Mesendoderm (in vitro differentiated cells): ENCODE results near the gene MEIS1.

Source experiments
- DNase-seq: peaks from one replicate; pipeline ENCODE4 v3.0.0; 2013
- H2AK5ac ChIP-seq: 2 replicates; pipeline ENCODE4 v1.6.1; 2013; ENCODE audit warnings: low read length, inconsistent platforms
- H2BK120ac ChIP-seq: 2 replicates; pipeline ENCODE4 v1.6.1; 2013; ENCODE audit warnings: low read depth, mild to moderate bottlenecking, low read length, moderate library complexity, mixed read lengths
- H2BK15ac ChIP-seq: replicated peaks from 2 replicates; pipeline ENCODE4 v1.6.1; 2013; ENCODE audit warnings: low read depth, mild to moderate bottlenecking, moderate library complexity
- H2BK5ac ChIP-seq: 2 replicates; pipeline ENCODE4 v1.6.1; 2013; ENCODE audit warnings: low read length, inconsistent platforms
- H3K18ac ChIP-seq: 2 replicates; pipeline ENCODE4 v1.6.1; 2013; ENCODE audit warnings: mild to moderate bottlenecking, low read length, mixed read lengths
- H3K23ac ChIP-seq: one replicate; pipeline ENCODE4 v1.6.1; 2013; ENCODE audit warnings: low read length
- H3K27ac ChIP-seq: 2 replicates; pipeline ENCODE4 v1.5.1; 2013; ENCODE audit warnings: low read depth, mild to moderate bottlenecking, inconsistent platforms, low read length, moderate library complexity
- H3K27me3 ChIP-seq: 2 replicates; pipeline ENCODE4 v1.6.1; 2013; ENCODE audit warnings: low read length, control low read depth, mild to moderate bottlenecking, inconsistent platforms; ENCODE audit not compliant: insufficient read depth, poor library complexity
- H3K36me3 ChIP-seq: 2 replicates; pipeline ENCODE4 v1.6.1; 2013; ENCODE audit warnings: low read length, inconsistent platforms; ENCODE audit not compliant: control insufficient read depth, insufficient read depth
- H3K4ac ChIP-seq: one replicate; pipeline ENCODE4 v1.6.1; 2013; ENCODE audit warnings: low read depth, mild to moderate bottlenecking, low read length, moderate library complexity
- H3K4me1 ChIP-seq: 2 replicates; pipeline ENCODE4 v1.6.1; 2013; ENCODE audit warnings: low read depth, low read length, inconsistent platforms; ENCODE audit not compliant: control insufficient read depth
- H3K4me2 ChIP-seq: 2 replicates; pipeline ENCODE4 v1.6.1; 2013; ENCODE audit warnings: low read length
- H3K4me3 ChIP-seq: 2 replicates; pipeline ENCODE4 v1.5.1; 2013; ENCODE audit warnings: mild to moderate bottlenecking, low read length
- H3K56ac ChIP-seq: one replicate; pipeline ENCODE4 v1.6.1; 2013; ENCODE audit warnings: low read length
- H3K79me1 ChIP-seq: 2 replicates; pipeline ENCODE4 v1.6.1; 2013; ENCODE audit warnings: low read length, inconsistent platforms
- H3K79me2 ChIP-seq: 2 replicates; pipeline ENCODE4 v1.6.1; 2013; ENCODE audit warnings: mild to moderate bottlenecking, low read length; ENCODE audit not compliant: control insufficient read depth, insufficient read depth
- H3K9ac ChIP-seq: 2 replicates; pipeline ENCODE4 v1.6.1; 2013; ENCODE audit warnings: low read length, inconsistent platforms
- H4K5ac ChIP-seq: one replicate; pipeline ENCODE4 v1.6.1; 2013; ENCODE audit warnings: low read length
- H4K8ac ChIP-seq: one replicate; pipeline ENCODE4 v1.6.1; 2013; ENCODE audit warnings: low read depth, mild to moderate bottlenecking, control low read depth, low read length, moderate library complexity
- WGBS: extraction: QIAGEN DNeasy Blood & Tissue Kit; methylation state at CpG from one replicate; pipeline ENCODE4 v1.1.7; 2013; ENCODE audit warnings: low lambda C conversion rate, missing lambda C conversion rate; ENCODE audit not compliant: insufficient coverage; ENCODE audit errors: extremely low coverage; 5-methylcytosine and 5-hydroxymethylcytosine counted together

MEIS1 gene

DNA sequence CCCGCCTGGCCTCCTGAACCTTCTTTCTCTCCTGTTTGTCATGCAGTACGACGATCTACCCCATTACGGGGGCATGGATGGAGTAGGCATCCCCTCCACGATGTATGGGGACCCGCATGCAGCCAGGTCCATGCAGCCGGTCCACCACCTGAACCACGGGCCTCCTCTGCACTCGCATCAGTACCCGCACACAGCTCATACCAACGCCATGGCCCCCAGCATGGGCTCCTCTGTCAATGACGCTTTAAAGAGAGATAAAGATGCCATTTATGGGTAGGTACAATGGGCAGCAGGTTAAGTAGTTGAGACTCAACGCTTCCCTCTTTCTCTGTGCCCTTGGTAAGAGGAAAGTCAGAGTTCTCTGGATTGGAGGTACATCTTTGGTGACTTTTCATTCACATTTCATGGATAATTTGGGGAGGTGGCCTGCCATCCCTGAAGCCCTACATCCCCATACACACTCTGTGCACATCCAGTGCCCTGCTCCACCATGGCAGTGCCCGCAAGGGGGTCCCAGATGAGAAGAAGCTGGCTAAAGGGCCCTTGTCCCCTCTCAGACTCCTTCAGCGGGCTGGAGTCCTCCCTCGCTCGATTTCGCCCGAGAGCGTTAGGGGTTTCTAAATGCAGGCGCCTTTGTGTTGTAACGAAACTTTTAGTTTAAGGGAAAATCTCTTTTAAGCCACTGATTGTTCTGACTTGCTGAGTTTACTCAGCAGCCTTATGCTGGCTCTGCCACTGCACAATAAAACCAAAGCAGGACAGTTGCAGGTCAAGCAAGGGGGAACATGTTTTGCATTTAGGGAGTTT, 3.0 kb downstream of the MEIS1 start:
- Histone ChIP-seq H3K27me3 (peaks cover 50% of the 10 kb centered on the region), H3K4me2 (no peak overlapping the region), H2BK5ac (no peak overlapping the region), H3K27ac (no peak overlapping the region), H2BK120ac (no peak overlapping the region), H3K23ac (peak overlapping the region; percentile 75), H3K4ac (no peak overlapping the region), H3K56ac (no peak overlapping the region), H3K79me2 (no peaks in the 10 kb centered on the region), H4K5ac (no peak overlapping the region), H3K79me1 (no peaks in the 10 kb centered on the region), H4K8ac (no peak overlapping the region), H3K18ac (no peak overlapping the region), H3K36me3 (no peaks in the 10 kb centered on the region), H3K4me1 (peaks cover 2% of the 10 kb centered on the region), H2BK15ac (no peak overlapping the region), H3K9ac (no peak overlapping the region), H2AK5ac (no peak overlapping the region), H3K4me3 (no peak overlapping the region)
- peak; percentile 50 for DNase-seq
- no CpG with 5 or more reads among the region's 22 CpGs for WGBS

DNA sequence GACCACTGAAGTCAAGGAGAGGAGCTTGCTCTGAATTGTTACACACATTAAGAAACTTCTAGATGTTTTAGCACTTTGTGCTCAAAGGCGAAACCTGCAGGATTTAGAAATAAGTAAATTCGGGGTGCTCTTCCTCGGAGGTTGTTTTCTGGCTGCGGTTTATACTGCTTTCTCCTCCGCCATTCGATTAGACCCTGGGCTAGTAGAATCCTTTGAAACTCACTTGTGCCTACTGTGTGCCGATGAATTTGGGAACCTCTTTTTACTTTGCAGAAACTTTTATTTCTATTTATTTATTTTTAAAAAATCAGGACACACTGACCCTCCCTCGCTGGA, 3.5 kb downstream of the MEIS1 start:
- Histone ChIP-seq H3K18ac (no peak overlapping the region), H3K4me3 (no peak overlapping the region), H3K4ac (no peak overlapping the region), H3K36me3 (no peaks in the 10 kb centered on the region), H3K56ac (no peak overlapping the region), H2BK15ac (no peak overlapping the region), H3K79me2 (no peaks in the 10 kb centered on the region), H2BK5ac (no peak overlapping the region), H3K23ac (no peak overlapping the region), H3K4me2 (no peak overlapping the region), H3K27ac (no peak overlapping the region), H3K9ac (no peak overlapping the region), H4K8ac (no peak overlapping the region), H2AK5ac (no peak overlapping the region), H2BK120ac (no peak overlapping the region), H3K79me1 (no peaks in the 10 kb centered on the region), H4K5ac (no peak overlapping the region), H3K27me3 (peaks cover 56% of the 10 kb centered on the region), H3K4me1 (peaks cover 2% of the 10 kb centered on the region)
- no CpG with 5 or more reads among the region's 8 CpGs for WGBS
- DNase-seq = no peak

- H3K4me2 ChIP-seq = peak overlapping the region; percentile 32
- H3K4me3 ChIP-seq = no peak overlapping the region
- no peaks in the 10 kb centered on the region for H3K79me2 ChIP-seq
- H3K79me1 ChIP-seq = no peaks in the 10 kb centered on the region
- peak overlapping the region; percentile 2 for H3K9ac ChIP-seq
- no peak overlapping the region for H2BK15ac ChIP-seq
- H3K36me3 ChIP-seq = no peaks in the 10 kb centered on the region
- WGBS = no CpG with 5 or more reads among the region's 37 CpGs
- DNase-seq = peak; percentile 67
- no peak overlapping the region for H2BK5ac ChIP-seq
- H3K4ac ChIP-seq = no peak overlapping the region
- H3K56ac ChIP-seq = peak overlapping the region; percentile 19
- H4K5ac ChIP-seq = no peak overlapping the region
- H4K8ac ChIP-seq = no peak overlapping the region
- peaks cover 63% of the 10 kb centered on the region for H3K27me3 ChIP-seq
- H3K27ac ChIP-seq = no peak overlapping the region
- H2BK120ac ChIP-seq = no peak overlapping the region
- no peak overlapping the region for H2AK5ac ChIP-seq
- H3K23ac ChIP-seq = no peak overlapping the region
- H3K4me1 ChIP-seq = peaks cover 2% of the 10 kb centered on the region
- H3K18ac ChIP-seq = no peak overlapping the region
Measured at GRCh38 chr2:66438891-66439811, 4.2 kb downstream of the MEIS1 start.

GRCh38 chr2:66439812-66440542, 5.1 kb downstream of the MEIS1 start:
- H3K4me3 ChIP-seq = no peak overlapping the region
- no peak overlapping the region for H4K8ac ChIP-seq
- no peak overlapping the region for H3K4ac ChIP-seq
- peaks cover 70% of the 10 kb centered on the region for H3K27me3 ChIP-seq
- H3K23ac ChIP-seq = no peak overlapping the region
- H3K18ac ChIP-seq = peak overlapping the region; percentile 36
- H3K27ac ChIP-seq = no peak overlapping the region
- peak overlapping the region; percentile 63 for H3K4me2 ChIP-seq
- WGBS = no CpG with 5 or more reads among the region's 36 CpGs
- no peaks in the 10 kb centered on the region for H3K79me1 ChIP-seq
- H3K9ac ChIP-seq = peak overlapping the region; percentile 13
- no peak overlapping the region for H2BK120ac ChIP-seq
- peak overlapping the region; percentile 52 for H3K56ac ChIP-seq
- no peak overlapping the region for H2AK5ac ChIP-seq
- DNase-seq = peak; percentile 34
- H2BK5ac ChIP-seq = no peak overlapping the region
- no peak overlapping the region for H4K5ac ChIP-seq
- H3K4me1 ChIP-seq = peaks cover 2% of the 10 kb centered on the region
- no peak overlapping the region for H2BK15ac ChIP-seq
- H3K79me2 ChIP-seq = no peaks in the 10 kb centered on the region
- no peaks in the 10 kb centered on the region for H3K36me3 ChIP-seq

DNA sequence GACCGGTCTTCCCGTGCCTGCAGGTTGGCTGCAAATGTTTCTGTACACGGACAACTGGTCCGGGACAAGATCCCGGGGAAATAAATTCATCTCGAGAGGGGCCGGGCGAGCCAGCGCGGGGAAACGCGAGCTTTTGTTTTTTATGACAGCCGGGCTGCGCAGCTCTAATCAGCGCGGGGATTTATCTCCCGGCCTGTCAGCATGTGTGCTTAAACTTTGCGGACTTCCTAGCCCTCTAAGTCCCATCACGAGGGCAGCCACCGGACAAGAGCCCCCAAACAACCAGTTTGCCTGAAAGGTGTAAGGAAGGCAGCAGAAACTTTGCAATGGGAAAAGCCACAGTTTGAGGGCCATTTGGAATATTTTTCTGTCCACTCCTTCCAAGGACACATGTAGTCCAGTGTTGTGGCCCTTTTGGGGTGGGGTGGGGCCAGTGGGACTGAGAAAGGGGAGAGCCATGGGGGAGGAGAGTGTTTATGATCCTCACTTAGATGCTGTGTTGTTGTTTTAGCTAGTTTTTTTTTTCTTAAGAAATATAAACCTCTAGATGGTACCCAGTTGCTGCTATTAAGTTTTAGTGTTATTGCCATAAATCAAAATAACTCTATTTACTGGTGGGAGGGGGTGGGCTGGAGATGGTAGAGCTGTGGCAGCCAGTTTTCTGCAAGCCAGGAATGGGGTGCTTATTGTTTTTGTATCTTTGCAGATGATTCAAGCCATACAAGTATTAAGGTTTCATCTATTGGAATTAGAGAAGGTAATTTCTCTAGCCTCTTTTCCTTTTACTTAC, 6.0 kb downstream of the MEIS1 start:
- peak; percentile 44 for DNase-seq
- Histone ChIP-seq H3K4me1 (peaks cover 2% of the 10 kb centered on the region), H2BK120ac (no peak overlapping the region), H2AK5ac (no peak overlapping the region), H3K27ac (no peak overlapping the region), H3K4me2 (no peak overlapping the region), H3K9ac (no peak overlapping the region), H3K18ac (peak overlapping the region; percentile 57), H3K79me2 (no peaks in the 10 kb centered on the region), H3K4me3 (no peak overlapping the region), H3K56ac (no peak overlapping the region), H3K79me1 (no peaks in the 10 kb centered on the region), H4K8ac (no peak overlapping the region), H3K36me3 (no peaks in the 10 kb centered on the region), H3K23ac (no peak overlapping the region), H2BK5ac (no peak overlapping the region), H2BK15ac (no peak overlapping the region), H3K27me3 (peaks cover 72% of the 10 kb centered on the region), H4K5ac (no peak overlapping the region), H3K4ac (no peak overlapping the region)
- no CpG with 5 or more reads among the region's 20 CpGs for WGBS
